Right renal pelvis (tissue), 4 donors: ENCODE data around the gene NME8. TPM values are rescaled to one million over a fixed set of nuclear protein-coding genes. Genes with fewer than 3 reads are reported as not detected.

ENCODE experiments used
- DNase-seq, 4 donors: peaks; one replicate each; pipeline ENCODE4 v3.0.0-alpha.2; 2013; ENCODE audit warnings: low read depth in 4 of 4, low spot score in 3 of 4, missing footprints in 1 of 4
- polyA plus RNA-seq, 4 donors: library from polyadenylated mRNA; unstranded; fragments of 120-200 nt; gene quantifications; one replicate each; pipeline ENCODE4 v1.2.1, GENCODE V29; 2013; ENCODE audit not compliant: insufficient read length in 4 of 4

The NME8 gene
- polyA plus RNA-seq, 4 donors, result 0.17 to 0.26 (median 0.18) TPM; not detected in 1

DNA sequence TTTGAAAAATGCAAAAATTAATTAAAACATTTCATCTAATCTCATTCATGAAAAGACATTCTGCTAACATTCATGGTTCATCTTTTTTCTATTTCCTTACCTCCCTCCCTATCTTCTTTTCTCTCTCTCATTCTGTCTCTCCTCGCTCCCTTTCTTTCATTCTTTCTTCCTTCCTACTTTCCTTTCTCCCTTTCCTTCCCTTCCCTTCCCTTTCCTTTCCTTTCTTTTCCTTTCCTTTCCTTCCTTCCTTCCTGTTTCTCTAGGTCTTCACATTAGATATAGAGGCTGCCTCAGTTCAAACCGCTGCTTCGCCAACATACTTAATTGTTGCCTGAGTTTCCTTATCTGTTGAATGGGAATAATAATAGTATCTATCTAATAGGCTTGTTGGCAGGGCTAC lies 46.3 kb downstream of the NME8 start:
- DNase-seq, result no peak

DNA sequence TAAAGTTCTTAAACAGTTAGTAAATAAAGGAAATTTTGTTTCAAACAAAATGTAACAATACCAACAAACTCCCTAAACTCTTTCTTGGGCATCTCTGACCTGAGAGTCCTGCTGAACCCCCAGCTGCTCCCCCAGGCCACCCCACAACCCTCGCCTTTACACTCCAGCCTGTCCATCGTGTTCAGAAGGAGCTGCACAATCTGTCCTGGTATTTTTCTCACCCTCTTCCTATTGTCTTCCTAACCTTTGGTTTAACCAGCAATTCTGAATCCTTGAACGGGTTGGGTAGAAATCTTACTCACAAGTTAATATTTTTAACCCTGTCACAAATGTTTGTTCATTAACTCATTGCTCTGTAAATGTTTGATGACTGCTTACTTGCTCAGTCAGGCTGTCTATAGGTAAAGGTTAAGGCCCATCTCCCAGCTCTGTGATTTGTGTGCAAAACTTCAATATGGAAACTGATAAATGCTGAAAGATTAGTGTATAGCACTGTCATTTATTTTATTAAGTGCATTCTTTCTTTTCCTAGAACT lies 51.4 kb downstream of the NME8 start:
- DNase-seq, result no peak

GRCh38 chr7:37901236-37901827 lies 52.9 kb downstream of the NME8 start:
- DNase-seq, result peak in 1 of 4 donors; percentile 29

DNA sequence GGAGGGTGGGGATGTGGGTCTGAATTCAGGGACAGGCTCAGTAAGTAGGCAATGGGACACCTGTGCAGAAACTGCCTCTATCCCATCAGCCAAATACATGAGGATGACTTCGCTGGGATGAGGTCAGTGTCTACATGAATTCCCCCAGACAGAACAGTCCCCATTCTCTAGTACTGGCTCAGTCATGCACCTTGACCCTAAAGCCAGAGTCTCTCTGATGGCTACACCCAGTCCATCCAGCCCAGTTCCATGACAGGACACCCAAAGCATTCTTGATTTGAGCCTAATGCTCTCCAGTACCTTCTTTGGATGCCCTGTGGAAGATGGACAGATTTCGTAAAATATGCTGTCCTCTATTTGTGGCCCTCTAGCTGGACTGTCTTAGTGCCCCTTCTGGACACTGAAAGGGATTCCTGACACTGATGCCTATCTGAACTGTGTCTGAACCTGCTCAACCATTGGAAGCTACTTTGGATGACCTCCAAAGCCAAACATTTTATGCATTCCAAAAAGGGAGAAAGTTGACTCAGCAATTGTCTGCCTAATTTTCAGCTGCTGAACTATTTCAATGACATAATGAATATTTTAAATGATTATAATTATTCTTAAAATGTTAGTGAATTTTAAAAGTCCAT lies 53.6 kb downstream of the NME8 start:
- DNase-seq, result no peak

GRCh38 chr7:37908221-37908788 lies 59.9 kb downstream of the NME8 start:
- DNase-seq, result no peak

DNA sequence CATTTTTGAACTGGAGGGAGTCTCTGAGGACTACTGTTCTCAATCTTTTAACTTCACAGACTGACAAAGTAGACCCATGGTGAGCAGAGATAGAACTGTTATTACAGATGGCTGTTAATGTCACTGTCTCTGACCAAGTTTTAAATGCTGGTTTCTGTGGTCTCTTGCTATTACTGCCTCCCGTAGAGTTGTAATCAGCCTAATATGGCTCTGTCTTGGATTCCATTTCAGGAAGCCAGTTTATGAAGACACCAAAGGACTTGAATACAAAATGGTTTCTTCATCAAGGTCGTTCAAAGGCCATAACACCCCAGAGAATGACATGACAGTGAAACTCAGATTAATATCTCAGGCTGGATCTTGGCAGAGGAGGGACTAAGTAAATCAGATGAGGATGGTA lies 64.4 kb downstream of the NME8 start:
- DNase-seq, result no peak

- DNase-seq, result no peak
These were observed 67.0 kb downstream of the NME8 start for GRCh38 chr7:37915438-37915837.

DNA sequence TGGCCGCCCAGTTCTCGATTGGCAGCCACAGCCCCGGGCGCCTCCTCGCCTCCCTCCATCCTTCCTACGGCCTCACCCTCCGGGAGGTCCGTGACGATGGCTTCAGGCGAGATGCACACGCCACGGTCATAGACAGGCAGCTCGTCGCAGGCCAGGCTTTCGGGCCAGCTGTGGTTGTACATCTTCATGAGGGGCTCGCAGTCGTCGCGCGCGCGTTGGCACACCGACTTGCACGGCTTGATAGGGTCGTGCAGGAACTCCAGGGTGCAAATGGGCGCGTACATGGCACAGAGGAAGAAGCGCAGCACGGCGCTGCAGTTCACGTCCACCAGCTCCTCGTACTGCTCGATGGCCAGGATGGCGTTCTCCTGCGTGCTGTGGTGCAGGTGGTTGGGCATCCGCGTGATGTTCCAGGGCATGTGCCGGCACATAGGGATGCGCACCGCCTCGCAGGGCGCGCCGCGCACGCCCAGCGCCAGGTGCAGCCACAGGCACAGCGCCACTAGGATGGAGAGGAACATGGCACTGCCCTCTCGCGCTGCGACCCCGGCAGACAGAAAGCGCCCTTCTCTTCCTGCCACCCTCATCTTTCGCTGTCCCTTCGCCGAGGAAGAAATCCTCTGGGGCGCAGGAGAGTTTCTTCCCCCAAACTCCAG lies 67.7 kb downstream of the NME8 start:
- no peak for DNase-seq

DNA sequence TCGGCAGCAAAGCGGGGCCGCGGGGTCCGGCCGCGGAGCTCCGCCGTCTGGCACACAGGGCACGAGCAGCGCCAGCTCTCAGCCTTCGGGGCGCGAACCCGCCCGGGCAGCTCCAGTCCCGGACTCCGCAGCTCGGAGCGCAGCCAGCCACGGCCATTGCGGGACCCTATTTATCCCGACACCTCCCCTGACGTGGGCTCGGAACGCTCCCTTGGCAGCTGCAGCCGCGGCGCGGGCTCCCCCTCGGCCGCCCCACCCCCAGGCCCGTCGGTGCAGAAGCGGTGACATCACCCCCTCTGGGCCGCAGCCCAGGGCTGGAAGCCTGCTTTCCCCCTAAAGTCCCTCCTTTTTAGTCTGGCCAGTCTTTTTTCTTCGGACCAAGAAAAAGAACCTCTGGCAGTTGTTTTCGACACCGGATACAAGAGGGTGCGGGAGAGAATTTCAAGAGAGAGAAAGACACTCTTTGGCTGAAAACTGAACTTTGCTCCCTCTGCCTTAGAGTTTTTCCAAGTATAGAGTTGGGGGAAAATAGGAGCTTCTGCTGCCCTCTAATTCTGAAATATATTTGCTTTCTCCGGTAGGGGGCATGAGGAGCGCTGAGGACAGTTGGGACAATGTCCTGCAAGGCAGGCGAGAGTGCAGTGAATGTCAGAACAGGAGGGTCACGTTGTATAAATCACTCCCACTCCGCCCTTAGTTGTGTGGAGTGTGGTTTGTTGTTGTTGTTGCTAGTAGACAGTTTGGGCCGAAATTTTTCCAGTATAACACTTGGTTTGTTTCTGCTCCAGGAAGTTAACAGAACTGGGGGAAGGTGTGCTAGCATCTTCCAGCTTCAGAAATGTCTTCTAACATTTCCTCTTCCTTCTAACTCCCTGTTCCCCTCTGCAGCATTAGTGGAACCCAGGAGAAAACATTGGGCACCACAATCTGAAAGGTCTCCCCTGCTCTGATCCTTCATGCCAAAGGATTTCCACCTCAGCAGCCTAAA lies 68.6 kb downstream of the NME8 start, which contains the start of gene SFRP4:
Gene SFRP4, minus strand, starts transcription at position 145 of the 988 bp plus-strand sequence. CDS start 280 bp downstream, outside the sequence.
- peak in 2 of 4 donors; percentile 26 to 70 for DNase-seq

DNA sequence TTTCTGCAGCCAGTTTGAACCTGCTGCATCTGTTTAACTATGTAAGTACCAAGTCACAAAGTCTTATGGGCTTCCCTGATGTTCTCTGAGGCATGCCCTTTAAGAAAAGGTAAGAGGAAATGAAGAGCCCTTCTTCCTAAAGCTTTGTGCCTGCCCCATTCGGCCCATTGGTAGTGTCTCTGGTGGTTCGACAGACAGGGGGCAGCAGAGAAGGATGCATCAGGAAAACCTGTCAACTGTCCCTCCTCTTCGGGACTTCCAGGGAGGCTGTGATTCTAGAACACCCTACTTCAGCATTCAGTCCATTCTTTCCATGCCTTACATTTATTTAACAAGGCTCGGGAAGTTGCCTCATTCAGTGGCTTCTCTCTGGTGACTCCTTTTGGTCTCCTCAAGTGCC lies 70.1 kb downstream of the NME8 start:
- no peak for DNase-seq

GRCh38 chr7:37920305-37920848 lies 72.0 kb downstream of the NME8 start, which contains the start of gene EPDR1:
Gene EPDR1 (plus strand): TSS chr7:37920640. CDS start chr7:37920940, 300 bp downstream.
- DNase-seq, result peak in 1 of 4 donors; percentile 51

DNA sequence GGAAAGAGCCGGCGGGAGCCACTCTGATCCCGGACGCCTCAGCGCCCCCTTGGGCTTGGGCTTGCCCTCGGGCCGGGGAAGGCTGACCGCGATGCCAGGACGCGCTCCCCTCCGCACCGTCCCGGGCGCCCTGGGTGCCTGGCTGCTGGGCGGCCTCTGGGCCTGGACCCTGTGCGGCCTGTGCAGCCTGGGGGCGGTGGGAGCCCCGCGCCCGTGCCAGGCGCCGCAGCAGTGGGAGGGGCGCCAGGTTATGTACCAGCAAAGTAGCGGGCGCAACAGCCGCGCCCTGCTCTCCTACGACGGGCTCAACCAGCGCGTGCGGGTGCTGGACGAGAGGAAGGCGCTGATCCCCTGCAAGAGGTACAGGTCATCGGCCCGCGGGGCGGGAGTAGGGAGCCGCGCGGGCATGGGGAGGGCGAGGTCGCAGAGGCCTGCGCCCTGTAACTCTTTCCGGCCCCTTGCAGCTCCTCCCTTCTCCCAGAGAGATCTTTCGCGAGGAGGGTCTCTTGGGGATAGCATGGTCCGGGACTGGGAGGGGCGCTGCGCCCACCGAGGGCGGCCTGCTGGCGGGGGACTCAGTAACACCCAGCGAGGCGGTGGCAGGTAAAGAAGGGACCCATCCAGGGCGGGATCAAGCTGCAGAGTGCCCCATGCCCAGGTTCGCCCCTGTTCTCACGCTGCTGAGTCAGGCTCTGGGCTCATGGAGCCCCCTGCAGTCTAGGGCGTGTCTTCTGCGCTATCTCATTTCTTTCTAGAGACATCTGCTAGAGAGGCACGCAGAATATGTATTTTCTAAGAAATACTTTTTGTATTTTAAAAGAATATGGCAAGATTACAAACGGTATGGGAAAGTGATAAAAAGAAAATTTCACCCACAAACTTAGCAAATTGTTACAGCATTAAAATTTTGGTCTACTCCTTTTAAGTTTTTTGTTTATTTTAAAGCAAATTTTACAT lies 72.7 kb downstream of the NME8 start:
- DNase-seq, result no peak

DNA sequence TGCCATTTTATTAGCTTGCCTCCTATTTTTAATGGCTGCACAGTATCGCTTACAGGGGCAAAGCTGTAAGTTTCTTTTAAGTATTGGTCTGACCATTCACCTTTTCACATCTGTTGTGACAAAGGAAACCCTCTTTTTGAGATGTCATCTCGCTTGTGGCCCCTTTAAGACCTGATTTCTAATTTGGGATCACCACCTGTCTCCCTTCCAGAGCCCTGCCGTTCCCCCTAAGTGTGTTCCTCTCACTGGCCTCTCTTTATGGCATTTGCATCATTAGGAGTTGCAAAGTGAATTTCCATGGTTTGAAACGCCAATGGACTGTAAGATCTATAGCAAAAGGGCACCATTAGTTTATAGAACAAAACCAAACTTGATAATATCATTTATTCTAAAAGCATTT lies 73.5 kb downstream of the NME8 start:
- no peak for DNase-seq

- DNase-seq, result no peak
These were observed 75.6 kb downstream of the NME8 start for GRCh38 chr7:37923996-37924395.

GRCh38 chr7:37924491-37925041 lies 76.2 kb downstream of the NME8 start:
- DNase-seq, result no peak

GRCh38 chr7:37925620-37926019 lies 77.2 kb downstream of the NME8 start:
- no peak for DNase-seq

GRCh38 chr7:37927773-37928444 lies 79.5 kb downstream of the NME8 start:
- DNase-seq, result no peak

DNA sequence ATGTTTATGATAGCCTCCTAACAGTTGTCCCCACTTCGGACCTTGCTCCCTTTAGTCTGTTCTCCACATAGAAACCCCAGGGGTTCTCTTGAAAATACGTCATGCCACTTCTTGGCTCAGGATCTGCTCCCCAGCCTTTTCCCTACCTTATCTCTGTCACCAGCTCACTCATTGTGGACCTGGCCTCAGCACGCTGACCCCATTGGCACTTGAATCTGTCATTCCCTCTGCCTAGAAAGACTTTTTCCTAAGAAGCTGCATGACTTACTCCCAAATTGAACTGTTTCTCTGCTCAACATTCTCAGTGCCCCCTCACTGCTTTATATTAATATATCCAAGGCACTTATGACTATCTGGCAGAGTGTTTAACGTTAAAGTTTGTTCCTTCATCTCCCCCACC lies 80.5 kb downstream of the NME8 start:
- DNase-seq, result no peak
